ENCODE measurements around the gene NLN. TPM values are rescaled to one million over a fixed set of nuclear protein-coding genes. Genes with fewer than 3 reads are reported as not detected.
"Not testable (repeated sequence)": the region's sequence is repeated elsewhere in the genome, so short reads cannot be mapped to it uniquely, and the experiment has no call there.

The NLN gene
- total RNA-seq = 10 to 100 TPM in 4 of 6 donors, 1 to 10 TPM in 2; 4.2 to 20.8 (median 13.1) TPM

DNA sequence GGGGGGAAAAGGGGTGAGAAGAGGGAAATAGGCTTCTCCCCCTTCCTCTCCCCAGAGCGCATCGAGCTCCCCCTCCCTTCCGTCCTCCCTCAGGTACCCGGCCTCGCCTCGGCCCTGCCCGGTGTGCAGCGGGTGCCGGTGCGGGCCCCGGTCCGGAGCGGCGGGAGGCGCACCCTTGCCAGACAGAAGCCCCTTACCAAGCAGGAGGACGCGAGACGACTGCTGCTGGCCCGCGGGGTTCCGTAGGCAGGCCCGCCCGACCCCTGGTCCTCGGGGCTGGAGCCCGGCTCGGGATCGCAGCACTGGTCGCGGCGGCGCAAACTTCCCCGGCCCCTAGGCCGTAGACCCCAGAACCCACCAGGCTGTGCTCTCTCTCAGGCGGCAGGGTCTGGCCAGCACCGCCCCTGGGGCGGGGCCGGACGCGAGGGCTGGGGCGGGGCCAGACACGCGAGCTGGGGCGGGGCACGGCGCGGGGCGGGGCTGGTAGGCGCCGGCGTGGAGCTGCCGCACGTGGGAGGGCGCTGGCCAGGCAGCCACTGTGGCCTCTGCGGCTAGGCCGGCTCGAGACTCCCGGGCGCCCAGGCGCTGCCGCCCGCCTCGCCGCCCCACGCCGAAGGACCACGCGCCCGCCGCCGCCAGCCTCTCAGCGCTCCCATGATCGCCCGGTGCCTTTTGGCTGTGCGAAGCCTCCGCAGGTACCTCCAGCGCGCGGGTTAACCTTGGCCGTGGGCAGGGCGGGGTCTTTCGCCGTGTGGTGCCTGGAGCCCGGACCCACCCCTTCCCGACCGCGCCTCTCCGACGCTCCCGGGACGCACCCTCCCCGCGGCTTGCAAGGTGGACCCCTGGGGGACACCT lies at the start of gene NLN, which contains the start of gene SGTB:
Gene NLN, plus strand, starts transcription at position 486 of the 855 bp plus-strand sequence. Its CDS starts 169 bp downstream, at position 655.
Gene SGTB, minus strand, starts transcription at position 390 of the 855 bp plus-strand sequence. CDS start 1,302 bp downstream, outside the sequence.
- H3K27ac ChIP-seq = peak within 1 kb of the TSS; percentile 75 to 92 (median 83)
- peak; percentile 92 to 98 for DNase-seq
- peak in 2 of 4 donors; percentile 11 to 55 for TF ChIP-seq POLR2A (IDR thresholded peaks at IDR 0.05)
- TF ChIP-seq, protein P1, sequence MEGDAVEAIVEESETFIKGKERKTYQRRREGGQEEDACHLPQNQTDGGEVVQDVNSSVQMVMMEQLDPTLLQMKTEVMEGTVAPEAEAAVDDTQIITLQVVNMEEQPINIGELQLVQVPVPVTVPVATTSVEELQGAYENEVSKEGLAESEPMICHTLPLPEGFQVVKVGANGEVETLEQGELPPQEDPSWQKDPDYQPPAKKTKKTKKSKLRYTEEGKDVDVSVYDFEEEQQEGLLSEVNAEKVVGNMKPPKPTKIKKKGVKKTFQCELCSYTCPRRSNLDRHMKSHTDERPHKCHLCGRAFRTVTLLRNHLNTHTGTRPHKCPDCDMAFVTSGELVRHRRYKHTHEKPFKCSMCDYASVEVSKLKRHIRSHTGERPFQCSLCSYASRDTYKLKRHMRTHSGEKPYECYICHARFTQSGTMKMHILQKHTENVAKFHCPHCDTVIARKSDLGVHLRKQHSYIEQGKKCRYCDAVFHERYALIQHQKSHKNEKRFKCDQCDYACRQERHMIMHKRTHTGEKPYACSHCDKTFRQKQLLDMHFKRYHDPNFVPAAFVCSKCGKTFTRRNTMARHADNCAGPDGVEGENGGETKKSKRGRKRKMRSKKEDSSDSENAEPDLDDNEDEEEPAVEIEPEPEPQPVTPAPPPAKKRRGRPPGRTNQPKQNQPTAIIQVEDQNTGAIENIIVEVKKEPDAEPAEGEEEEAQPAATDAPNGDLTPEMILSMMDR (IDR thresholded peaks at IDR 0.05) = no peak
- TF ChIP-seq EP300 (IDR thresholded peaks at IDR 0.05) = no peak
- TF ChIP-seq POLR2AphosphoS5 (IDR thresholded peaks at IDR 0.05) = peak in 1 of 2 donors; percentile 20
- peak; percentile 97 to 100 for ATAC-seq (ENCODE audit: low FRiP score in 2 of 2)
- 1% methylated on average over 9 to 39 of the region's 92 CpGs for WGBS, 2 donors
- no peaks in the 10 kb centered on the region for H3K27me3 ChIP-seq
- peaks cover 4 to 19% (median 15%) of the 10 kb centered on the region in 4 donors for H3K4me1 ChIP-seq
- peaks cover 0 to 11% (median 0%) of the 10 kb centered on the region in 4 donors for H3K36me3 ChIP-seq
- no peaks in the 10 kb centered on the region for H3K9me3 ChIP-seq
- H3K4me3 ChIP-seq = peak within 1 kb of the TSS; percentile 72 to 99 (median 98)

DNA sequence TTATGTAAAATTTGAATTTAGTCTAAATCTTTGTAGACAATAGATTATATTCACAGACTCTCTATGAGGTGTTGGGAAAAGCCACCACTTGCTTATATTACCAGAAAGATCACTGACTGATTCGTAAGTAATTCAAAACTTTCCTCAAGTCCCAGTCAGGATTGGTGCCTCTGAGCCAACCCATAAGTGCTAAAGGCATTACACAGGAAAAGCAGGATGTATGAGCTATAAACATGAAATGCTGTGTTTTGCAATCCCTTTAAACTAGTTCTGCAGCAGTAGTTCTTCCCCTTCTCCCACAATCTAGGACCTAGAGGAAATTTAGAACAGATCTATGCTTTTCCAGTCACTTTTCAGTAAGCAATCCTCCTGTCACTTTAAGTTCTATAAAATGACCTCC lies 49.2 kb upstream of the NLN start:
- Histone ChIP-seq H3K27ac (no peak overlapping the region), H3K36me3 (peaks cover 0 to 48% (median 6%) of the 10 kb centered on the region in 4 donors), H3K27me3 (no peaks in the 10 kb centered on the region), H3K4me3 (no peak overlapping the region), H3K9me3 (no peaks in the 10 kb centered on the region), H3K4me1 (no peaks in the 10 kb centered on the region)
- no peak for DNase-seq
- ATAC-seq (ENCODE audit: low FRiP score in 2 of 2) = no peak
- TF ChIP-seq, protein P1 (IDR thresholded peaks at IDR 0.05) = no peak
- TF ChIP-seq EP300 (IDR thresholded peaks at IDR 0.05) (no peak), POLR2AphosphoS5 (IDR thresholded peaks at IDR 0.05) (no peak), POLR2A (IDR thresholded peaks at IDR 0.05) (no peak)
- WGBS, 2 donors = 56 to 71% methylated on average over 1 of the region's 1 CpG

DNA sequence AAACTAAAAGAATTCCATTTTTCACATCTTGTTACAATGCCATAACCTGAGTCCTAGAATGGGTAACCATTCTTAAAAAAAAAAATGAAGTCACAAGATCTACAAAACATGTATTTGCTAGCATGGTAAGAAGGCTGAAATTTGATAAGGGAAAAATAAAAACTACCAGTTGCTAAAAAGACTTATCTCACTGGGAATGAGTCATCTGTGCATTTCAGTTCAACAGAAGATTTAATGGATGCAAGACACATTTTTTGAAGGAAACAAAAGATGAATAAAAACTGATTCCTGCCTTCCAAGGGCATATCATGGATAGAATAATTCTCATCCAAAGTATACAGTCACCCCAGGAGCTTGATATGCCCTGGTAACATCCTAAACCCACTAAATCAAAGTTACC lies 47.3 kb upstream of the NLN start:
- DNase-seq = no peak
- peaks cover 0 to 50% (median 10%) of the 10 kb centered on the region in 4 donors for H3K36me3 ChIP-seq

DNA sequence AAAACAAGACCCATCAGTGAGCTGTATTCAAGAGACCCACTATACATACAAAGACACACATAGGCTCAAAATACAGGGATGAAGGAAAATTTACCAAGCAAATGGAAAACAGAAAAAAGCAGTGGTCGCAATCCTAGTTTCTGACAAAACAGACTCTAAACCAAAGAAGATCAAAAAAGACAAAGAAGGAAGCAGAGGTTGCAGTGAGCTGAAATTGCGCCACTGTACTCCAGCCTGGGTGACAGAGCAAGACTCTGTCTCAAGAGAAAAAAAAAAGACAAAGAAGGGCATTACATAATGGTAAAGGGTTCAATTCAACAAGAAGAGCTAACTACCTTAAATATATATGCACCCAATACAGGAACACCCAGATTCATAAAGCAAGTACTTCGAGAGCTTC lies 45.9 kb upstream of the NLN start:
- 74 to 86% methylated on average over 3 of the region's 3 CpGs for WGBS, 2 donors
- H3K27ac ChIP-seq; H3K4me3 ChIP-seq; H3K4me1 ChIP-seq; H3K27me3 ChIP-seq; H3K9me3 ChIP-seq; ATAC-seq (ENCODE audit: low FRiP score in 2 of 2): not testable (repeated sequence)
- peak in 1 of 2 donors; percentile 26 for DNase-seq
- peaks cover 0 to 44% (median 8%) of the 10 kb centered on the region in 4 donors for H3K36me3 ChIP-seq

More for the DNA sequence above, 47.3 kb upstream of the NLN start:
- H3K27me3 ChIP-seq = no peaks in the 10 kb centered on the region
- no peak overlapping the region for H3K27ac ChIP-seq
- ATAC-seq (ENCODE audit: low FRiP score in 2 of 2) = no peak
- H3K4me1 ChIP-seq = no peaks in the 10 kb centered on the region
- H3K9me3 ChIP-seq = no peaks in the 10 kb centered on the region
- TF ChIP-seq POLR2AphosphoS5 (IDR thresholded peaks at IDR 0.05) (no peak), POLR2A (IDR thresholded peaks at IDR 0.05) (no peak), EP300 (IDR thresholded peaks at IDR 0.05) (no peak)
- TF ChIP-seq, protein P1 (IDR thresholded peaks at IDR 0.05) = no peak
- H3K4me3 ChIP-seq = no peak overlapping the region

DNA sequence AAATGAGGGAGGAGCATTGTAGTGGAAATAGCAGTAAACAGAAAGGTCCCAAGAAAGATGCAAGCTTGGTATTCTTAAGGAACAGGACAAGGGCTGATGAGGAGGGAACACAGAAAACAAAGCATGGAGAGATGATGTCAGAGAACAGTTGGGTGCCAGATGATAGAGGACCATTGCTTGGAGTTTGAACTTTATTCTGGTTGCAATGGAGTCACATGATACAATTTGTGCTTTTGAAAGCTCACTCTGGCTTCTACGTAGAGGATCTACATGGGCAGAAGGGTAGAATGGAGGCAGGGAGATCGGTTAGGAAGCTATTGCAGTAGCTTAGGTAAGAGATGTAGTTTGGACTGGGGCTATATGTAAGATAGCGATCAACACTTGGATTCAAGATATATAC lies 39.9 kb upstream of the NLN start:
- H3K9me3 ChIP-seq = no peaks in the 10 kb centered on the region
- no peaks in the 10 kb centered on the region for H3K27me3 ChIP-seq
- no peak overlapping the region for H3K27ac ChIP-seq
- DNase-seq (no peak), ATAC-seq (ENCODE audit: low FRiP score in 2 of 2) (no peak)
- H3K4me3 ChIP-seq = no peak overlapping the region
- peaks cover 0 to 52% (median 15%) of the 10 kb centered on the region in 4 donors for H3K36me3 ChIP-seq
- TF ChIP-seq, protein P1 (IDR thresholded peaks at IDR 0.05) = no peak
- TF ChIP-seq POLR2A (IDR thresholded peaks at IDR 0.05) (no peak), EP300 (IDR thresholded peaks at IDR 0.05) (no peak), POLR2AphosphoS5 (IDR thresholded peaks at IDR 0.05) (no peak)
- 92 to 97% methylated on average over 3 of the region's 3 CpGs for WGBS, 2 donors
- H3K4me1 ChIP-seq = no peaks in the 10 kb centered on the region
